Lung (tissue), 12 donors: Measurements from ENCODE around the gene ADI1. TPM values are rescaled to one million over a fixed set of nuclear protein-coding genes. Genes with fewer than 3 reads are reported as not detected.

Source experiments
- ATAC-seq: fragments of 200-7000 bp; cut with Tn5 transposase; one replicate; pipeline ENCODE4 v1.9.1; 2020; ENCODE audit warnings: moderate number of reproducible peaks; ENCODE audit not compliant: insufficient read depth, low FRiP score
- DNase-seq, 3 donors: peaks; one replicate each; pipeline ENCODE4 v3.0.0-alpha.2; 2013 to 2017
- H3K27ac ChIP-seq, 2 donors: one replicate each; pipeline ENCODE4 v1.5.1; 2013; ENCODE audit warnings: mild to moderate bottlenecking in 2 of 2, moderate library complexity in 2 of 2, control low read depth in 1 of 2, inconsistent platforms in 1 of 2, low read depth in 1 of 2, low read length in 1 of 2
- H3K27me3 ChIP-seq, 3 donors: one replicate each; pipeline ENCODE4 v1.5.1; 2013; ENCODE audit warnings: low read length in 2 of 3; ENCODE audit not compliant: control insufficient read depth in 3 of 3, insufficient read depth in 3 of 3
- H3K36me3 ChIP-seq, 4 donors: one replicate each; pipeline ENCODE4 v1.5.1; 2013; ENCODE audit warnings: low read length in 4 of 4, mild to moderate bottlenecking in 1 of 4, moderate library complexity in 1 of 4; ENCODE audit not compliant: control insufficient read depth in 4 of 4, insufficient read depth in 4 of 4
- H3K4me1 ChIP-seq, 5 donors: one replicate each; pipeline ENCODE4 v1.5.1; 2013; ENCODE audit warnings: low read length in 5 of 5, mild to moderate bottlenecking in 2 of 5, moderate library complexity in 1 of 5; ENCODE audit not compliant: control insufficient read depth in 5 of 5, insufficient read depth in 5 of 5
- H3K4me3 ChIP-seq: one replicate; pipeline ENCODE4 v1.5.1; 2013; ENCODE audit warnings: mild to moderate bottlenecking, control low read depth, moderate library complexity
- H3K9ac ChIP-seq, 2 donors: one replicate each; pipeline ENCODE4 v1.5.1; 2013; ENCODE audit warnings: low read length in 2 of 2, control low read depth in 1 of 2; ENCODE audit not compliant: insufficient read depth in 1 of 2
- H3K9me3 ChIP-seq, 4 donors: one replicate each; pipeline ENCODE4 v1.5.1; 2013; ENCODE audit warnings: low read length in 3 of 4, mild to moderate bottlenecking in 1 of 4, moderate library complexity in 1 of 4; ENCODE audit not compliant: control insufficient read depth in 4 of 4, insufficient read depth in 3 of 4
- WGBS, 2 donors: extraction: QIAGEN DNeasy Blood & Tissue Kit; methylation state at CpG; one replicate each; pipeline ENCODE4 v1.1.7; 2013; 5-methylcytosine and 5-hydroxymethylcytosine counted together
- polyA plus RNA-seq, 2 donors: library from polyadenylated mRNA; stranded (reverse); fragments of 200-250 nt; gene quantifications; one replicate each; pipeline ENCODE4 v1.2.1, GENCODE V29; 2013
- total RNA-seq, 2 donors: library from RNA; depleted of rRNA in 1 of 2; stranded (reverse); fragments of >200 nt in 1 of 2; gene quantifications; one replicate each; pipeline ENCODE4 v1.2.1, GENCODE V29; 2014 to 2021
- TF ChIP-seq, protein P1 (sequence below): IDR thresholded peaks from 2 replicates; pipeline ENCODE4 v1.5.1; 2012; ENCODE audit warnings: mild to moderate bottlenecking; ENCODE audit errors: control extremely low read depth, extremely low read depth
- donor health status: control.
- donor health status: control.
- donor health status: Bipolar disorder and iron deficiency.
- donor health status: healthy.
- donor health status: DM: yes; HTN: yes; CAD: no.

The ADI1 gene
- total and polyA plus RNA-seq, 4 donors: 46.8 to 65.2 (median 55.9) TPM

GRCh38 chr2:3461801-3462492 lies 57.4 kb downstream of the ADI1 start:
- TF ChIP-seq, protein P1, sequence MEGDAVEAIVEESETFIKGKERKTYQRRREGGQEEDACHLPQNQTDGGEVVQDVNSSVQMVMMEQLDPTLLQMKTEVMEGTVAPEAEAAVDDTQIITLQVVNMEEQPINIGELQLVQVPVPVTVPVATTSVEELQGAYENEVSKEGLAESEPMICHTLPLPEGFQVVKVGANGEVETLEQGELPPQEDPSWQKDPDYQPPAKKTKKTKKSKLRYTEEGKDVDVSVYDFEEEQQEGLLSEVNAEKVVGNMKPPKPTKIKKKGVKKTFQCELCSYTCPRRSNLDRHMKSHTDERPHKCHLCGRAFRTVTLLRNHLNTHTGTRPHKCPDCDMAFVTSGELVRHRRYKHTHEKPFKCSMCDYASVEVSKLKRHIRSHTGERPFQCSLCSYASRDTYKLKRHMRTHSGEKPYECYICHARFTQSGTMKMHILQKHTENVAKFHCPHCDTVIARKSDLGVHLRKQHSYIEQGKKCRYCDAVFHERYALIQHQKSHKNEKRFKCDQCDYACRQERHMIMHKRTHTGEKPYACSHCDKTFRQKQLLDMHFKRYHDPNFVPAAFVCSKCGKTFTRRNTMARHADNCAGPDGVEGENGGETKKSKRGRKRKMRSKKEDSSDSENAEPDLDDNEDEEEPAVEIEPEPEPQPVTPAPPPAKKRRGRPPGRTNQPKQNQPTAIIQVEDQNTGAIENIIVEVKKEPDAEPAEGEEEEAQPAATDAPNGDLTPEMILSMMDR: peak; percentile 90
- 73 to 76% methylated on average over 12 of the region's 12 CpGs for WGBS, 2 donors
- Histone ChIP-seq H3K4me3 (no peak overlapping the region), H3K27ac (no peak overlapping the region), H3K36me3 (peaks cover 0 to 46% (median 20%) of the 10 kb centered on the region in 4 donors), H3K4me1 (peaks cover 0 to 3% (median 0%) of the 10 kb centered on the region in 5 donors), H3K9ac (no peak overlapping the region), H3K9me3 (no peaks in the 10 kb centered on the region), H3K27me3 (no peaks in the 10 kb centered on the region)
- DNase-seq: peak; percentile 26 to 78 (median 78)
- ATAC-seq: no peak

- Histone ChIP-seq H3K4me1 (peaks cover 0 to 3% (median 0%) of the 10 kb centered on the region in 5 donors), H3K27ac (peak overlapping the region in 1 of 2 donors; percentile 80), H3K4me3 (no peak overlapping the region), H3K27me3 (no peaks in the 10 kb centered on the region), H3K9me3 (no peaks in the 10 kb centered on the region), H3K9ac (no peak overlapping the region), H3K36me3 (peaks cover 0 to 42% (median 24%) of the 10 kb centered on the region in 4 donors)
- ATAC-seq (no peak), DNase-seq (peak in 1 of 3 donors; percentile 10)
- TF ChIP-seq, protein P1: no peak
- WGBS, 2 donors: 92 to 95% methylated on average over 38 of the region's 38 CpGs
Measured at GRCh38 chr2:3460831-3461800, 58.2 kb downstream of the ADI1 start.

DNA sequence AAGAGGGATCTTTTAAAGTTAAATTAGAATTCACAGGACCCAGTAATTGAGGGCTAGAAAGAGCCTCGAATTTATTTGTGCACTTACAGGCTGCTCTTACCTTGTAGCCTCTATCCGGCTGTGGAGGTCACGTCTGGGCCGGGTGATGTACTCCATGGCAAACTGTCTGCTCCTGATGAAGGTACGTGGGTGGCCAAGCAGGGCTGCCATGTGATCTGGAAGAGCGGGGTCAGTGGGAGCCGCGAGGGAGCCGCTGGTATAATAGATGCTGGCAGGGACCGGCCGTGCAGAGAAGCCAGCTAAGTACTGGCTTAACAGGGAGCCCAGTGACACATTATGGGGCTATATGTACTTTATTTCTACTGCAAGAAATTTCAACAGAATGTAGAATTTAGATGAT lies 59.2 kb downstream of the ADI1 start:
- no peaks in the 10 kb centered on the region for H3K9me3 ChIP-seq
- TF ChIP-seq, protein P1: no peak
- no peak overlapping the region for H3K9ac ChIP-seq
- H3K36me3 ChIP-seq: peaks cover 0 to 35% (median 19%) of the 10 kb centered on the region in 4 donors
- peak overlapping the region in 1 of 2 donors; percentile 80 for H3K27ac ChIP-seq
- DNase-seq: no peak
- H3K4me3 ChIP-seq: no peak overlapping the region
- 88 to 92% methylated on average over 11 of the region's 11 CpGs for WGBS, 2 donors
- no peak for ATAC-seq
- H3K4me1 ChIP-seq: peaks cover 0 to 3% (median 0%) of the 10 kb centered on the region in 5 donors
- no peaks in the 10 kb centered on the region for H3K27me3 ChIP-seq
